PC-3 (cell line): Measurements from ENCODE around the gene ADAMTS17. TPM values are rescaled to one million over a fixed set of nuclear protein-coding genes. Genes with fewer than 3 reads are reported as not detected.
A peak's percentile ranks its signal among the peaks of the same experiment; 100 is the strongest.

ENCODE experiments used
- ATAC-seq: fragments of 200-7000 bp; cut with Tn5 transposase; 2 replicates; pipeline ENCODE4 v1.9.1; 2020; ENCODE audit warnings: mild to moderate bottlenecking, moderate library complexity
- BruUV-seq: library from RNA; stranded (reverse); fragments of 400-500 nt; replicated peaks from 2 replicates; lab custom pipeline; 2021; lab: Mats Ljungman, UMichigan
- CTCF ChIA-PET: fragments of 300-600 bp; sonication (Branson Sonifier 250); formaldehyde crosslinking; loops from one replicate; lab custom pipeline; 2022; ENCODE audit warnings: antibody characterized with exemption; lab: Charles Lee
- POLR2A ChIA-PET: fragments of 300-600 bp; sonication (Branson Sonifier 250); formaldehyde crosslinking; loops from one replicate; lab custom pipeline; 2022; ENCODE audit warnings: antibody characterized with exemption; ENCODE audit not compliant: unreplicated experiment; lab: Charles Lee
- DNase-seq: peaks from one replicate; pipeline ENCODE4 v3.0.0-alpha.2; 2015
- H2AFZ ChIP-seq: fragments of 300-600 bp; sonication (generic); 2 replicates; pipeline ENCODE4 v1.6.0; 2016; ENCODE audit warnings: antibody characterized with exemption, low read length
- H3F3A ChIP-seq: fragments of 300-600 bp; sonication (generic); one replicate; pipeline ENCODE4 v1.6.0; 2017; ENCODE audit warnings: antibody characterized with exemption, low read length, control low read depth, mild to moderate bottlenecking; ENCODE audit not compliant: unreplicated experiment
- H3K27ac ChIP-seq: fragments of 300-600 bp; sonication (generic); 2 replicates; pipeline ENCODE4 v1.5.1; 2016; ENCODE audit warnings: mild to moderate bottlenecking, low read length
- H3K27me3 ChIP-seq: fragments of 300-600 bp; sonication (generic); 2 replicates; pipeline ENCODE4 v1.6.1; 2016; ENCODE audit warnings: low read length, mixed read lengths
- H3K36me3 ChIP-seq: fragments of 300-600 bp; sonication (generic); 2 replicates; pipeline ENCODE4 v1.6.1; 2016; ENCODE audit warnings: low read depth, mixed run types, low read length, mixed read lengths
- H3K4me1 ChIP-seq: fragments of 300-600 bp; sonication (generic); 2 replicates; pipeline ENCODE4 v1.5.1; 2016; ENCODE audit warnings: low read length; ENCODE audit not compliant: insufficient read depth
- H3K4me2 ChIP-seq: fragments of 300-600 bp; sonication (generic); 2 replicates; pipeline ENCODE4 v1.6.0; 2016; ENCODE audit warnings: low read length
- H3K4me3 ChIP-seq: fragments of 300-600 bp; sonication (generic); 2 replicates; pipeline ENCODE4 v1.5.1; 2016; ENCODE audit warnings: mild to moderate bottlenecking, low read length, mixed read lengths
- H3K79me2 ChIP-seq: fragments of 300-600 bp; sonication (generic); 2 replicates; pipeline ENCODE4 v1.6.1; 2017; ENCODE audit warnings: low read length, mixed read lengths
- H3K9ac ChIP-seq: fragments of 300-600 bp; sonication (generic); 2 replicates; pipeline ENCODE4 v1.6.0; 2016; ENCODE audit warnings: mild to moderate bottlenecking, low read length
- H3K9me2 ChIP-seq: fragments of 300-600 bp; sonication (generic); replicated peaks from 2 replicates; pipeline ENCODE4 v1.6.1; 2016; ENCODE audit warnings: mixed run types, low read length, mixed read lengths
- H3K9me3 ChIP-seq: fragments of 300-600 bp; sonication (generic); 2 replicates; pipeline ENCODE4 v1.6.1; 2016; ENCODE audit warnings: low read length, mixed read lengths
- H4K20me1 ChIP-seq: fragments of 300-600 bp; sonication (generic); 2 replicates; pipeline ENCODE4 v1.6.1; 2016; ENCODE audit warnings: low read length, mixed read lengths
- EZH2 ChIP-seq: fragments of 300-600 bp; sonication (generic); IDR thresholded peaks from one replicate; pipeline ENCODE4 v1.6.1; 2017; ENCODE audit warnings: antibody characterized with exemption, mild to moderate bottlenecking, low read length; ENCODE audit not compliant: unreplicated experiment
- EZH2phosphoT487 ChIP-seq: fragments of 300-600 bp; sonication (generic); IDR thresholded peaks from 2 replicates; pipeline ENCODE4 v1.6.1; 2018; ENCODE audit warnings: mild to moderate bottlenecking, antibody characterized with exemption, low read length, borderline replicate concordance
- intact Hi-C: fragments of 100-400 bp; cut with micrococcal nuclease; formaldehyde crosslinking; loops from 2 replicates; pipeline ENCODE4 v1.9.0; 2023
- total RNA-seq: library from RNA; depleted of rRNA; stranded (reverse); fragments of >200 nt; gene quantifications from 2 replicates; pipeline ENCODE4 v1.2.3, GENCODE V29; 2014
- TF ChIP-seq, protein P1 (sequence below): fragments of 300-600 bp; sonication (generic); conservative IDR thresholded peaks from 2 replicates; pipeline ENCODE4 v1.5.1; 2017; ENCODE audit warnings: antibody characterized with exemption, low read depth, mild to moderate bottlenecking, low read length

Gene ADAMTS17
- total RNA-seq, 1 experiment from 2014 or later: 6.9 TPM

- Histone ChIP-seq H3K27ac (no peak overlapping the region), H4K20me1 (no peaks in the 10 kb centered on the region), H3K4me1 (peaks cover 13% of the 10 kb centered on the region), H3K4me2 (no peak overlapping the region), H3K9me2 (no peaks in the 10 kb centered on the region), H3F3A (no peaks in the 10 kb centered on the region), H3K36me3 (no peaks in the 10 kb centered on the region), H3K9me3 (no peaks in the 10 kb centered on the region), H2AFZ (no peak overlapping the region), H3K9ac (no peak overlapping the region), H3K27me3 (no peaks in the 10 kb centered on the region), H3K79me2 (no peaks in the 10 kb centered on the region), H3K4me3 (no peak overlapping the region)
- ChIA-PET CTCF (no interaction called here), POLR2A (no interaction called here)
- no TSS peak for BruUV-seq
- DNase-seq (no peak), ATAC-seq (no peak)
- TF ChIP-seq EZH2phosphoT487: no peak
- intact Hi-C loops: no loop called here
Observed at GRCh38 chr15:100061944-100062343, 279.8 kb downstream of the ADAMTS17 start.

DNA sequence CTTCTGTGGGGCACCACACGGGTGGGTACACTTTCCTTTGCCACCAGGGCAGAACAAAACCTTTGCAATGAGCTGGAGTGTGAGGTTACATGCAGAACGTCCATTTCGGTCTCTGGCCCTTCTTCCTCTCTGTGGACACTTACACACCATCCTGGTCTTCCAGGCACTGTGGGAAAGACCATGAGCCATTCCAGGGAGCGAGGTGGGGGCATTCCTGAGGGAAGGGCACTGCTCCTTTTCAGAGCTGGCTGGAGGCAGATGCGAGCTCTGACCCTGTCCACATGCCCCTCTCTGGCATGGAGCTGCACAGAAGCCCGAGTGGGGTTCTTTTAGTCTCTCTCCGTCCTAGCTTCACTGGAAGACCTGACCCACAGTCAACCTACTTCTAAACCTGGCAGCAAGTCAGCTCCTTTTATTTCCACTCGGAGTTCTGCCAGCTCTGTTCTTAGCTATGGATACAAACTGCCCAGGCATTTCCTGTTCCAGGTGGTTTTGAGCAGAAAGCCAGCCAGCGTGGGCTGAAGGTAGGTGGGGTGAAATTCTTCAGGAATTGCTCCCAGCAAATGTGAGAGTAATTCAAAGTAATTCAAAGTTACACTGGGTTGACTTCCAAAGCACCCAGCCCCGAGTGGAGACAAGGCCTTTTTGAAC is 281.4 kb downstream of the ADAMTS17 start:
- intact Hi-C loops: no loop called here
- H3K79me2 ChIP-seq: no peaks in the 10 kb centered on the region
- H3F3A ChIP-seq: no peaks in the 10 kb centered on the region
- no peaks in the 10 kb centered on the region for H3K9me3 ChIP-seq
- DNase-seq (peak; percentile 77), ATAC-seq (peak; percentile 66)
- H3K9me2 ChIP-seq: no peaks in the 10 kb centered on the region
- H3K4me3 ChIP-seq: no peak overlapping the region
- ChIA-PET POLR2A (no interaction called here), CTCF (no interaction called here)
- H4K20me1 ChIP-seq: no peaks in the 10 kb centered on the region
- no peak overlapping the region for H3K9ac ChIP-seq
- H3K27me3 ChIP-seq: no peaks in the 10 kb centered on the region
- TF ChIP-seq, protein P1, sequence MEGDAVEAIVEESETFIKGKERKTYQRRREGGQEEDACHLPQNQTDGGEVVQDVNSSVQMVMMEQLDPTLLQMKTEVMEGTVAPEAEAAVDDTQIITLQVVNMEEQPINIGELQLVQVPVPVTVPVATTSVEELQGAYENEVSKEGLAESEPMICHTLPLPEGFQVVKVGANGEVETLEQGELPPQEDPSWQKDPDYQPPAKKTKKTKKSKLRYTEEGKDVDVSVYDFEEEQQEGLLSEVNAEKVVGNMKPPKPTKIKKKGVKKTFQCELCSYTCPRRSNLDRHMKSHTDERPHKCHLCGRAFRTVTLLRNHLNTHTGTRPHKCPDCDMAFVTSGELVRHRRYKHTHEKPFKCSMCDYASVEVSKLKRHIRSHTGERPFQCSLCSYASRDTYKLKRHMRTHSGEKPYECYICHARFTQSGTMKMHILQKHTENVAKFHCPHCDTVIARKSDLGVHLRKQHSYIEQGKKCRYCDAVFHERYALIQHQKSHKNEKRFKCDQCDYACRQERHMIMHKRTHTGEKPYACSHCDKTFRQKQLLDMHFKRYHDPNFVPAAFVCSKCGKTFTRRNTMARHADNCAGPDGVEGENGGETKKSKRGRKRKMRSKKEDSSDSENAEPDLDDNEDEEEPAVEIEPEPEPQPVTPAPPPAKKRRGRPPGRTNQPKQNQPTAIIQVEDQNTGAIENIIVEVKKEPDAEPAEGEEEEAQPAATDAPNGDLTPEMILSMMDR: no peak
- TF ChIP-seq EZH2phosphoT487 (no peak), EZH2 (no peak)
- H2AFZ ChIP-seq: peak overlapping the region; percentile 23; the same call in 1 of the 2 replicates
- H3K36me3 ChIP-seq: no peaks in the 10 kb centered on the region
- TSS peak; percentile 13 for BruUV-seq
- peaks cover 13% of the 10 kb centered on the region for H3K4me1 ChIP-seq
- peak overlapping the region; percentile 16; the same call in 1 of the 2 replicates for H3K4me2 ChIP-seq
- no peak overlapping the region for H3K27ac ChIP-seq

DNA sequence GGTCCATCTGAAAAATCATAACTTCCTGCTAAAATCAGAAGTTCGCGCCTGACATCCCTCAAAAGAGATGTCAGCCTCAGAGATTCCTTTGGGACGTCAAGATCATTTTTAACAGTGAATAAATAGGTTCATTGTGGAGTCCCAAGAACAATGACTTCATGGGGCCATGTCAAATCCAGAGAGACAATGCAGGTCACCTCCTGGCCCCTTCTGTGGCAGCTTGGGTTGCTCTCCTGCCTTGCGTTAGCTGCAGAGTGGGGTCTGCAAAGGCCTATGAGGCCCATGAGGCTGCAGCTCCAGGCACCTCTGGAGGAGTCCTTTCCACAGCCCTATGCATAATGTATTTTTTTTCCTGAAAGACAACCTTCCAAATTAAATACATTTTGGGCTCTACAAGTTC is 282.3 kb downstream of the ADAMTS17 start:
- no peak overlapping the region for H3K9ac ChIP-seq
- ChIA-PET POLR2A (no interaction called here), CTCF (no interaction called here)
- peaks cover 13% of the 10 kb centered on the region for H3K4me1 ChIP-seq
- ATAC-seq (no peak), DNase-seq (no peak)
- H3F3A ChIP-seq: no peaks in the 10 kb centered on the region
- H3K27me3 ChIP-seq: no peaks in the 10 kb centered on the region
- no TSS peak for BruUV-seq
- no peaks in the 10 kb centered on the region for H3K36me3 ChIP-seq
- no peak overlapping the region for H3K27ac ChIP-seq
- no peak overlapping the region for H3K4me3 ChIP-seq
- H3K79me2 ChIP-seq: no peaks in the 10 kb centered on the region
- intact Hi-C loops: no loop called here
- H3K9me3 ChIP-seq: no peaks in the 10 kb centered on the region
- H3K9me2 ChIP-seq: no peaks in the 10 kb centered on the region
- TF ChIP-seq EZH2phosphoT487: no peak
- TF ChIP-seq, protein P1: no peak
- TF ChIP-seq EZH2: no peak
- H2AFZ ChIP-seq: no peak overlapping the region
- H4K20me1 ChIP-seq: no peaks in the 10 kb centered on the region
- H3K4me2 ChIP-seq: no peak overlapping the region
